ENCODE data around the gene GRIPAP1. TPM values are rescaled to one million over a fixed set of nuclear protein-coding genes. Genes with fewer than 3 reads are reported as not detected.

Gene GRIPAP1, protein sequence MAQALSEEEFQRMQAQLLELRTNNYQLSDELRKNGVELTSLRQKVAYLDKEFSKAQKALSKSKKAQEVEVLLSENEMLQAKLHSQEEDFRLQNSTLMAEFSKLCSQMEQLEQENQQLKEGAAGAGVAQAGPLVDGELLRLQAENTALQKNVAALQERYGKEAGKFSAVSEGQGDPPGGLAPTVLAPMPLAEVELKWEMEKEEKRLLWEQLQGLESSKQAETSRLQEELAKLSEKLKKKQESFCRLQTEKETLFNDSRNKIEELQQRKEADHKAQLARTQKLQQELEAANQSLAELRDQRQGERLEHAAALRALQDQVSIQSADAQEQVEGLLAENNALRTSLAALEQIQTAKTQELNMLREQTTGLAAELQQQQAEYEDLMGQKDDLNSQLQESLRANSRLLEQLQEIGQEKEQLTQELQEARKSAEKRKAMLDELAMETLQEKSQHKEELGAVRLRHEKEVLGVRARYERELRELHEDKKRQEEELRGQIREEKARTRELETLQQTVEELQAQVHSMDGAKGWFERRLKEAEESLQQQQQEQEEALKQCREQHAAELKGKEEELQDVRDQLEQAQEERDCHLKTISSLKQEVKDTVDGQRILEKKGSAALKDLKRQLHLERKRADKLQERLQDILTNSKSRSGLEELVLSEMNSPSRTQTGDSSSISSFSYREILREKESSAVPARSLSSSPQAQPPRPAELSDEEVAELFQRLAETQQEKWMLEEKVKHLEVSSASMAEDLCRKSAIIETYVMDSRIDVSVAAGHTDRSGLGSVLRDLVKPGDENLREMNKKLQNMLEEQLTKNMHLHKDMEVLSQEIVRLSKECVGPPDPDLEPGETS
- total RNA-seq: 14.3 and 14.9 TPM in 2 replicates

DNA sequence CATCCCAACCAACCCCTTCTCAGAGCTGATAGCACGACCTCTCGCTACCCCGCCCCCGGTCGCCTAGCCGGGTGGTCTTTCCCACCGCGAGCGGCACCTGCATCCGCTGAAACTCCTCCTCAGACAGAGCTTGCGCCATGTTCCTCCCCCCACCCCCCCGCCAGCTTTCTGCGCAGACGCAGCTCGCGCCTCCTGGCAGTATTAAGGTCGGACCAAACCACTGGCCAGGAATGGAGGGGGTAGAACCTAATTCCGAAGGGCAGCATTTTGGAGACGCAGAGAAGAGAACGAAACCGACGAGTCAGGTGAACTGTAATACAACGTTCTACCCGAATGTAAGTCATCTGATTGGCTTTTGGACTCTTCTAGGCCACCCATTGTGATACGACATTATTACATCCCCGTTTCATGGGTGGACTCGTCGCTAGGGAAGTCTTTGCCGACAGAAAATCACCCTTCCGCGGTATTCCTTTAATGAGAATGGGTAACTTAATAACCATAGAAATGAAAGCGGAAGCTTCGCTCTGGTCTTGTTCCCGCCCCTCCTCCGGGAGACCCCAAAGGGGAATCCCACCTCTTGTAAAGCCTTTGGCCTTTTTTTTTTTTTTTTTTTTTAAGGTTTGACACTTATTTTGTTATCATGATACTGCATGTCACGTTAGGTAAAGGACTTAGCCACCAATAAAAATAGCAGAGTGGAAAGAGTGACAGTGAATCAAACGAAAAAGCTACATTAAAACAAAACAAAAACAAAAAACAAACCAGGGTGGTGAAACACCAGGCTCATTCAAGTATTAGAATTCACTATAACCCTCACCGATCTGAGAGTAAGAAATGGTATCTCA lies at the start of gene GRIPAP1:
TSS of gene GRIPAP1 (minus strand) at position 174 of the 845 bp plus-strand sequence. CDS start at position 139, 35 bp downstream.

DNA sequence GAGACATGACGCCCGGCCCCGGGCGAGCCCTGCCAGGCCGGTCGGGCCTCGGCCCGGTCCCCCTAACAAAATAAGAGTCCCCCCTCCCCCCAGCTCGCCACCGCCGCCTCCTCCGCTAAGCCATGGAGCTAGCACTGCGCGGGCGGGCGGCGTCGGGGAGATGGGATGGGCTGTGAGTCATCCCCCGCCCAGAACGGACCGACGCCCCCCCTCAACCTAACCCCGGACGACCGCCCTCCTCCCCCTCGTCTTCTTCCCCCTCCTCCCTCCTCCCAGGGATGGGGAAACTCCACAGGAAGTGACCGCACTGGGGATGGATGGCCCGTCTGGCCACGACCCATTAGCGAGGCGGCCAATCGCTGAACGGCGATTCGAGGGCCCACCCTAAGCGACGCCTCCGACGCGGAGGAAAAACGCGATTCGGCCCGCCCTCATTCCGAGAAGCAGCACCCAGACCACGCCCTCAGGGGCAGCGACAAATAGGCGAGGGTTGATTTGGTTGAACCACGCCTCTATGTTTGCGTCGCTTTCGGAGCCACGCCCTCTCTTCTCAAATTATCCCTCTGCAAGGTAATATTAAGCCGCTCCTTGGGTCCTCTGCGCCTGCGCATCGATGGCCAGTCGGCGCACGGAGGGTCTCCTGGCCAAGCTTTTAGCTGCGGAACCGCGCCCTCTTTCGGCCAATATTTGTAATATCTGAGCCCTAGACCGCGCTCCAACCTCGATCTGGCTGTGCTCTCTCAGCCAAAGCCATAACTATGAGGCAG lies 41.3 kb upstream of the GRIPAP1 start, which contains the start of gene TFE3:
TSS of gene TFE3 (minus strand) at position 138 of the 767 bp plus-strand sequence. CDS start at position 7, 131 bp downstream.

GRCh38 chrX:48971249-48972219 lies 30.5 kb downstream of the GRIPAP1 start, which contains the start of gene KCND1:
KCND1 (minus strand) TSS chrX:48971844; CDS start chrX:48970271, 1,573 bp downstream.

GRCh38 chrX:48957477-48957826 lies 44.6 kb downstream of the GRIPAP1 start, which contains the start of gene OTUD5:
OTUD5 (minus strand) TSS chrX:48957607; CDS start chrX:48957570, 37 bp downstream.

Other genes starting within 250 kb of the GRIPAP1 start
- not detected in 2 replicates for gene GLOD5, start 240.5 kb downstream of the GRIPAP1 start, total RNA-seq
- gene GATA1, start 215.7 kb downstream of the GRIPAP1 start, total RNA-seq: not detected in 2 replicates
- gene HDAC6, start 200.2 kb downstream of the GRIPAP1 start, total RNA-seq: 24.8 and 42.2 TPM in 2 replicates
- gene ERAS, start 175.8 kb downstream of the GRIPAP1 start, total RNA-seq: not detected in 2 replicates
- 0.65 and 3.2 TPM in 2 replicates for gene PCSK1N, start 166.7 kb downstream of the GRIPAP1 start, total RNA-seq
- 39.6 and 61.8 TPM in 2 replicates for gene TIMM17B, start 104.5 kb downstream of the GRIPAP1 start, total RNA-seq
- 50.2 and 53.3 TPM in 2 replicates for gene PQBP1, start 104.3 kb downstream of the GRIPAP1 start, total RNA-seq
- gene SLC35A2, start 90.6 kb downstream of the GRIPAP1 start, total RNA-seq: 27.7 and 39.3 TPM in 2 replicates
- gene PIM2, start 83.2 kb downstream of the GRIPAP1 start, total RNA-seq: 7.7 and 10.3 TPM in 2 replicates
- gene OTUD5, start 44.7 kb downstream of the GRIPAP1 start, total RNA-seq: 28.5 and 42.8 TPM in 2 replicates
- 1.8 and 2.4 TPM in 2 replicates for gene KCND1, start 30.4 kb downstream of the GRIPAP1 start, total RNA-seq
- 57.7 and 85.8 TPM in 2 replicates for gene TFE3, start 41.1 kb upstream of the GRIPAP1 start, total RNA-seq
- 1.4 and 4.0 TPM in 2 replicates for gene CCDC120, start 56.7 kb upstream of the GRIPAP1 start, total RNA-seq
- 27.6 and 31.5 TPM in 2 replicates for gene PRAF2, start 71.7 kb upstream of the GRIPAP1 start, total RNA-seq
- gene WDR45, start 77.6 kb upstream of the GRIPAP1 start, total RNA-seq: 58.1 and 64.8 TPM in 2 replicates
- gene GPKOW, start 121.5 kb upstream of the GRIPAP1 start, total RNA-seq: 23.1 and 25.0 TPM in 2 replicates
- 0.40 and 3.4 TPM in 2 replicates for gene MAGIX, start 160.5 kb upstream of the GRIPAP1 start, total RNA-seq
- 59.4 and 80.9 TPM in 2 replicates for gene PLP2, start 169.6 kb upstream of the GRIPAP1 start, total RNA-seq
- gene PRICKLE3, start 184.1 kb upstream of the GRIPAP1 start, total RNA-seq: 9.4 and 20.1 TPM in 2 replicates
- gene SYP, start 197.9 kb upstream of the GRIPAP1 start, total RNA-seq: 0.13 TPM in 1 of 2 replicates, not detected in the other
- gene CACNA1F, start 231.1 kb upstream of the GRIPAP1 start, total RNA-seq: not detected in 2 replicates
- gene CCDC22, start 233.2 kb upstream of the GRIPAP1 start, total RNA-seq: 13.0 and 17.3 TPM in 2 replicates